GM18499 (cell line): ENCODE measurements around the gene KRTAP1-5.
"Not testable (repeated sequence)": the region's sequence is repeated elsewhere in the genome, so short reads cannot be mapped to it uniquely, and the experiment has no call there.

Experiments used
- ATAC-seq: cut with Tn5 transposase; IDR thresholded peaks from one replicate; pipeline ENCODE4 v1.9.1; 2021; ENCODE audit warnings: moderate number of reproducible peaks; ENCODE audit not compliant: insufficient read depth, unreplicated experiment

The KRTAP1-5 gene

GRCh38 chr17:41026715-41027471, at the start of gene KRTAP1-5:
KRTAP1-5 (minus strand) TSS chr17:41027208; CDS start chr17:41027155, 53 bp downstream.
- ATAC-seq = no peak

GRCh38 chr17:41076788-41077187, 49.8 kb upstream of the KRTAP1-5 start:
- ATAC-seq = no peak

- no peak for ATAC-seq
Observed at GRCh38 chr17:41073676-41074075, 46.7 kb upstream of the KRTAP1-5 start.

GRCh38 chr17:41071606-41072360, 44.8 kb upstream of the KRTAP1-5 start:
- no peak for ATAC-seq

- ATAC-seq = no peak
Observed at GRCh38 chr17:41069031-41069430, 42.0 kb upstream of the KRTAP1-5 start.

GRCh38 chr17:41067281-41067680, 40.3 kb upstream of the KRTAP1-5 start:
- no peak for ATAC-seq

- ATAC-seq = no peak
Observed at GRCh38 chr17:41065829-41066624, 39.0 kb upstream of the KRTAP1-5 start, which contains the start of gene KRTAP2-4. KRTAP2-4 (minus strand) TSS chr17:41065879; CDS start chr17:41065845, 34 bp downstream.

GRCh38 chr17:41065016-41065689, 38.1 kb upstream of the KRTAP1-5 start:
- not testable (repeated sequence) for ATAC-seq

GRCh38 chr17:41064301-41064700, 37.3 kb upstream of the KRTAP1-5 start:
- no peak for ATAC-seq

- no peak for ATAC-seq
Observed at GRCh38 chr17:41063449-41063848, 36.4 kb upstream of the KRTAP1-5 start.

- no peak for ATAC-seq
Observed at GRCh38 chr17:41061964-41062363, 35.0 kb upstream of the KRTAP1-5 start.

GRCh38 chr17:41060052-41060604, 33.1 kb upstream of the KRTAP1-5 start, which contains the start of gene KRTAP2-3:
KRTAP2-3 (minus strand) TSS chr17:41060114; CDS start chr17:41060050, 64 bp downstream.
- no peak for ATAC-seq

- ATAC-seq = not testable (repeated sequence)
Observed at GRCh38 chr17:41059276-41060051, 32.5 kb upstream of the KRTAP1-5 start.

- ATAC-seq = no peak
Observed at GRCh38 chr17:41058741-41059140, 31.7 kb upstream of the KRTAP1-5 start.

- no peak for ATAC-seq
Observed at GRCh38 chr17:41057547-41057946, 30.5 kb upstream of the KRTAP1-5 start.

GRCh38 chr17:41055130-41055529, 28.1 kb upstream of the KRTAP1-5 start, which contains the start of gene KRTAP2-2:
KRTAP2-2 (minus strand) TSS chr17:41055230; CDS start chr17:41055211, 19 bp downstream.
- ATAC-seq = not testable (repeated sequence)

GRCh38 chr17:41054556-41054955, 27.5 kb upstream of the KRTAP1-5 start:
- ATAC-seq = not testable (repeated sequence)

GRCh38 chr17:41054025-41054424, 27.0 kb upstream of the KRTAP1-5 start:
- ATAC-seq = no peak

GRCh38 chr17:41052566-41052965, 25.6 kb upstream of the KRTAP1-5 start:
- no peak for ATAC-seq
